Muscle of leg (tissue), 11 donors: ENCODE results near the gene GCNA. TPM values are rescaled to one million over a fixed set of nuclear protein-coding genes. Genes with fewer than 3 reads are reported as not detected.
"Not testable (repeated sequence)": the region's sequence is repeated elsewhere in the genome, so short reads cannot be mapped to it uniquely, and the experiment has no call there.

Experiments used
- DNase-seq: peaks from one replicate; pipeline ENCODE4 v3.0.0; 2013
- H3K27ac ChIP-seq: one replicate; pipeline ENCODE4 v1.5.1; 2013; ENCODE audit warnings: mild to moderate bottlenecking, low read length, control low read depth
- H3K27me3 ChIP-seq: one replicate; pipeline ENCODE4 v1.6.1; 2013; ENCODE audit warnings: low read length; ENCODE audit not compliant: control insufficient read depth, insufficient read depth
- H3K36me3 ChIP-seq: one replicate; pipeline ENCODE4 v1.6.1; 2013; ENCODE audit warnings: low read length; ENCODE audit not compliant: control insufficient read depth, insufficient read depth
- H3K4me1 ChIP-seq: one replicate; pipeline ENCODE4 v1.6.1; 2013; ENCODE audit warnings: low read length; ENCODE audit not compliant: control insufficient read depth, insufficient read depth
- H3K4me3 ChIP-seq: one replicate; pipeline ENCODE4 v1.5.1; 2013; ENCODE audit warnings: low read length, control low read depth
- H3K9me3 ChIP-seq: replicated peaks from 2 replicates; pipeline ENCODE4 v1.6.1; 2013; ENCODE audit warnings: low read depth, low read length; ENCODE audit not compliant: control insufficient read depth
- WGBS: methylation state at CpG from one replicate; pipeline ENCODE4 v1.1.5; 2013; ENCODE audit warnings: missing lambda C conversion rate; ENCODE audit not compliant: insufficient coverage; 5-methylcytosine and 5-hydroxymethylcytosine counted together
- polyA plus RNA-seq, 8 donors: library from polyadenylated mRNA; unstranded; fragments of 120-200 nt; gene quantifications; one replicate each; pipeline versions ENCODE4 v1.2.1 to v1.2.3, GENCODE V29; 2013; ENCODE audit warnings: inconsistent platforms in 1 of 8, low replicate concordance in 1 of 8; ENCODE audit not compliant: insufficient read length in 8 of 8, insufficient read depth in 1 of 8
- total RNA-seq: library from RNA; stranded (reverse); fragments of 120-200 nt; gene quantifications from one replicate; pipeline ENCODE4 v1.2.4, GENCODE V29; 2013

GCNA gene
- total and polyA plus RNA-seq, 9 donors, result 1.7 to 3.4 (median 2.1) TPM

DNA sequence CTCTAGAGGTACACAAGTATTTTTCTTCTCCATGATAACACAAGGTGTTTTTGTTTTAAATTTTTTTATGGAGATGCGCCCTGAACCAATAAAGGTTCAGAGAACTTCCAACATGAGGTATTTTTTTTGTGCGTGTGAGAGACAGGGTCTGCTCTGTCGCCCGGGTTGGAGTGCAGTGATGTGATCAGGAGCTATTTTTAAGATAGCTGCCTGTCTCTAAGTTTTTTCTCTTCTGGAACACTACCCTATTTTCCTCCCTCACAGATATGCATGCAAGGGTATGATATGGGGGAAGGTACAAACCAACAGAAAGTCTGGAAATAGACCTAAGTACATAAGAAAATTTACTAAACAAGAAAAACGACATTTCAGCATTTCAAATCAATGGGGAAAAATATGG, 3.0 kb downstream of the GCNA start:
- no peaks in the 10 kb centered on the region for H3K9me3 ChIP-seq
- peaks cover 5% of the 10 kb centered on the region for H3K36me3 ChIP-seq
- DNase-seq, result peak; percentile 7
- H3K27me3 ChIP-seq, result no peaks in the 10 kb centered on the region
- no CpG with 5 or more reads among the region's 5 CpGs for WGBS
- H3K27ac ChIP-seq, result no peak overlapping the region
- H3K4me1 ChIP-seq, result no peaks in the 10 kb centered on the region
- H3K4me3 ChIP-seq, result no peak overlapping the region

DNA sequence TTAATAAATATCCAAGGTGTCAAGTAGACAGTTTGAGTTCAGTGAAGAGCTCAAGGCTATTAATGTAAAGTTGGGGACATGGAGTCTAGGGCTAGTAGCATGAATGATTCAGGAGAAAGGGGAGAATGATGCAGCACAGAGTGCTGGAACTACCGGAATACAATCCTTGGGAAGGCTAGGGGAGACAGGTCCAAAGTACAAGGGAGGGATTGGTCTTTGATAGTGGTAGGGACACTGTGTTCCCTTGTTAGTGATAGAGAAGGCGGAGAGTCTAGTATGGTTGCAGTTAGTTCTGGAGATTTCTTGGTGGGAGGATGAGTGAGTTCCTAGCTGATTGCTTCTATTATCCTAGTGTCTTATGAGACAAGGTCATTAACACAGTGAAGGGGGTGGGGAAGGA, 8.7 kb downstream of the GCNA start:
- DNase-seq, result no peak
- no peak overlapping the region for H3K27ac ChIP-seq
- H3K9me3 ChIP-seq, result no peaks in the 10 kb centered on the region
- H3K4me1 ChIP-seq, result no peaks in the 10 kb centered on the region
- H3K4me3 ChIP-seq, result no peak overlapping the region
- H3K27me3 ChIP-seq, result no peaks in the 10 kb centered on the region
- no peaks in the 10 kb centered on the region for H3K36me3 ChIP-seq
- 71% methylated on average over 2 of the region's 2 CpGs for WGBS

DNA sequence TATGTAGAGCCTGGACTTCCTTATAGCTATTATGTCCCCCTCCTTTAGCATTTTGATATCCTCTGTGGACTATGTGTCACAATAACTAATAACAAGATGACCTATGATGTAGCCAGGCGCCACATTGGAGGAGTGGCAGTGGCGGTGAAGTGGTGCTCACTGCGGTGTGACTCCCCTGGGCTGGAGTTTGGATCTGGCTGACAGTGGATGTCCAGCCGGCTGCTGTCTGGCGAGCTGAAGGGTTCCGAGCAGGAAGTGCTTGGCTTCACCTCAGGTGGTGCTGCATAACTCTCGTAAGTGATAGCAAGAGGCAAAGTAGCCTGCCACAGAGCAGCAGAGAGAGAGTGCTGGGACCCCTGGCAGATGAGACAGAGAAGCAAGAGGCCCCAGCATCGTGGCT, 15.0 kb downstream of the GCNA start:
- not testable (repeated sequence) for DNase-seq, H3K4me1 ChIP-seq
- WGBS, result 80% methylated on average over 1 of the region's 8 CpGs

DNA sequence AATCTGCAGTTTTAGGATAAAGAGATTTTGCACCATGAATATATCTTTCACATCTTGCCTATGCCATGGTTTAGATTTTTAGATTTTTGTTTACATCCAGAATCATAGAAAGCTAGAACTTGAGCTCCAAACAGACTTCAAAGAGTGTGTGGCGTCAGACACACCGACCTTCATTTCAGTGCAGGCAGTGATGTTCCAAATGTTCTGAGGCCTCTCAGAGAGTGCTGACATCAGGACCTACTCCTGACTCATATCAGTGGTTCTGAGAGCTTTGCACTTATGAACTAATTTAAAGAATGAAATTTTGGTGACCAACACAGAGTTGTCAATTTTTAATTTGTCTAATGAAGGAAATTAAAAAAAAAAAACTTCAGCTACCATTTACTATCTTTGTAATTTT, 21.7 kb downstream of the GCNA start:
- WGBS, result 86% methylated on average over 2 of the region's 2 CpGs
- H3K36me3 ChIP-seq, result peaks cover 20% of the 10 kb centered on the region

More for the DNA sequence above, 15.0 kb downstream of the GCNA start:
- not testable (repeated sequence) for H3K27me3 ChIP-seq, H3K27ac ChIP-seq, H3K9me3 ChIP-seq, H3K4me3 ChIP-seq, H3K36me3 ChIP-seq

DNA sequence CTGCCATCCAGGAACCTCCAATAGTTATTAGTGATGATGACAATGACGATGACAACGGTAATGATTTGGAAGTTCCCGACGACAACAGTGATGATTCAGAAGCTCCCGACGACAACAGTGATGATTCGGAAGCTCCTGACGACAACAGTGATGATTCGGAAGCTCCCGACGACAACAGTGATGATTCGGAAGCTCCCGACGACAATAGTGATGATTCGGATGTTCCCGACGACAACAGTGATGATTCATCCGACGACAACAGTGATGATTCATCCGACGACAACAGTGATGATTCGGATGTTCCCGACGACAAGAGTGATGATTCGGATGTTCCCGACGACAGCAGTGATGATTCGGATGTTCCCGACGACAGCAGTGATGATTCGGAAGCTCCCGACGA, 25.4 kb downstream of the GCNA start:
- H3K4me3 ChIP-seq, result no peak overlapping the region
- no peak for DNase-seq
- no peaks in the 10 kb centered on the region for H3K27me3 ChIP-seq
- peaks cover 2% of the 10 kb centered on the region for H3K9me3 ChIP-seq
- WGBS, result 87% methylated on average over 31 of the region's 33 CpGs
- peaks cover 26% of the 10 kb centered on the region for H3K36me3 ChIP-seq
- no peak overlapping the region for H3K27ac ChIP-seq
- no peaks in the 10 kb centered on the region for H3K4me1 ChIP-seq

More for the DNA sequence above, 21.7 kb downstream of the GCNA start:
- Histone ChIP-seq H3K4me3 (no peak overlapping the region), H3K9me3 (peaks cover 2% of the 10 kb centered on the region), H3K27me3 (no peaks in the 10 kb centered on the region), H3K4me1 (no peaks in the 10 kb centered on the region), H3K27ac (no peak overlapping the region)
- no peak for DNase-seq

DNA sequence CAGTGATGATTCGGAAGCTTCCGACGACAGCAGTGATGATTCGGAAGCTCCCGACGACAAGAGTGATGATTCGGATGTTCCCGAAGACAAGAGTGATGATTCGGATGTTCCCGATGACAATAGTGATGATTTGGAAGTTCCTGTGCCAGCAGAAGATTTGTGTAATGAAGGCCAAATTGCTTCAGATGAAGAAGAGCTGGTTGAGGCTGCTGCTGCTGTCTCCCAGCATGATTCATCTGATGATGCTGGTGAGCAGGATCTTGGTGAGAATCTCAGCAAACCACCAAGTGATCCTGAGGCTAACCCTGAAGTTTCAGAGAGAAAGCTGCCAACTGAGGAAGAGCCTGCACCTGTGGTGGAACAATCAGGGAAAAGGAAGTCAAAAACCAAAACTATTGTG, 25.9 kb downstream of the GCNA start:
- 96% methylated on average over 10 of the region's 10 CpGs for WGBS

DNA sequence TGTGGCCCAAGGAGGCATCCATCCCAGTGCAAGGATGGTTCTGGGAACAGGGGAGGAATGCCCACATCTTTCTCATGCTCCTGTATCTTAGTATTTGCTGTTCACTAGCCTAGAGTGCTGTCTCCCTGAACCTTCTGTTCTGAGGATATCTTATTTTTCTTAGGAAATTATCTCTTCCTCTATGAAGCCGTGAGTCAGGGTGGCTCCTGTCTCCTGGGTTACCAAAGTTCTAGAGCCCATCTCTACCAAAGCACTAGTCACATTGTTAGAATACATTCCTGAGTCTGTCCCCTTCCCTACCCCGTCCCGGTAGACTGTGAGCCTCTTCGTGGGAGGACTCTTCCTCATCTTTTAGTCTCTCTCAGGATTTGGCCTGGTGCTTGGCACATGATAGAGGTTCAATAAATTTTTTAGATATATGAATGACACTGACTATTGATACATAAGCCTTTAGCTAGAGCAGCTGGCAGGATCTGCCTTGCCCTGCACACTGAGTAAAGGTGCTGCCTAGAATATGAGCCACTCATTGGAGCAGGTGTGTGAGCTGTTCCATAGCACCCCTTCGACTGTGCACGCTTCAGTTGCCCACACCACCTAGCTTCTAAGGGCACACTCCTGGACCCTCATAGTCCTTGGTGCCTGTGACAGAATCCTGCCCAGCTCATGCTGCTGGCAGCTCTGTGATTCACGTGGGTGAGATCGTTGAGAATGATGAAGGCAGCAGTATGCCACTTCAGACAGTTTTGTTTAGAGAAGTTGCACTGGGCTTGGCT, 26.7 kb downstream of the GCNA start:
- H3K36me3 ChIP-seq, result peaks cover 40% of the 10 kb centered on the region
- 70% methylated on average over 3 of the region's 8 CpGs for WGBS

More for the DNA sequence above, 25.9 kb downstream of the GCNA start:
- Histone ChIP-seq H3K4me1 (no peaks in the 10 kb centered on the region), H3K9me3 (peaks cover 2% of the 10 kb centered on the region), H3K27me3 (no peaks in the 10 kb centered on the region), H3K27ac (no peak overlapping the region), H3K4me3 (no peak overlapping the region), H3K36me3 (peaks cover 32% of the 10 kb centered on the region)
- no peak for DNase-seq

DNA sequence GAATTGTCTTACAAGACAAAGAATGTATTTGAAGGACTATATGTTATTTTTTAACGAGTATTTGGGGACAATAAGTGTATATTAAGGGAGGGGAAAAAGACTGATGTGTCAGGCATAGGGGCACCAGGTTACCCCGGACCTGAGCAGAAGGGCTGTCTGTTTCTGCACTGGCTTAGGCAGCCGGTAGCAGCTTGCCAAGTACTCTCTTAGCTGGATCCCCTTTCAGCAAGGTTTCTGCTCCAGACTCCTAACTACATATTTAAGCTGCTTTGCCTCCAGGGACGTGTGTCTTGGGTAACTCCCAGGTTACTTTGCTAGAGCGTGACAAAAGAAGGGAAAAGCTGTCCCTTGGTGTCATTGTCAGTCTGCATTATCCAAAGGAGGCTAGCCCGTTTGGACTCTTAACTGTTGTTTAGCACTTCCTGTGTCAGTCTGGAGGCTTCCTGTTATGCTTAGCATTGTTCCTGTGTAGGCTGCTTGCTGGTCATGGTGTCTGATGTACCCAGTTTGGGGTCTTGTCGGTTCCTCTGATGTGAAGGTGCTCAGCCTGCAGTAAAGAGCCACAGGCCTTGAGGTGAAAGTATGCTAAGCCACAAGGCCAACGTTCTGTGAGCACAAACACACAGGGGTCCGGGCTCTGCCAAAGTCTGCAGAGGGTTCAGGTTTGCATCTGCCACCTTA, 28.4 kb downstream of the GCNA start:
- H3K4me1 ChIP-seq, result no peaks in the 10 kb centered on the region
- peaks cover 53% of the 10 kb centered on the region for H3K36me3 ChIP-seq
- DNase-seq, result no peak
- no peak overlapping the region for H3K27ac ChIP-seq
- no peaks in the 10 kb centered on the region for H3K27me3 ChIP-seq
- peaks cover 2% of the 10 kb centered on the region for H3K9me3 ChIP-seq
- 60% methylated on average over 6 of the region's 9 CpGs for WGBS
- H3K4me3 ChIP-seq, result no peak overlapping the region

More for the DNA sequence above, 26.7 kb downstream of the GCNA start:
- no peak for DNase-seq
- Histone ChIP-seq H3K4me3 (no peak overlapping the region), H3K27me3 (no peaks in the 10 kb centered on the region), H3K27ac (no peak overlapping the region), H3K9me3 (peaks cover 2% of the 10 kb centered on the region), H3K4me1 (no peaks in the 10 kb centered on the region)

DNA sequence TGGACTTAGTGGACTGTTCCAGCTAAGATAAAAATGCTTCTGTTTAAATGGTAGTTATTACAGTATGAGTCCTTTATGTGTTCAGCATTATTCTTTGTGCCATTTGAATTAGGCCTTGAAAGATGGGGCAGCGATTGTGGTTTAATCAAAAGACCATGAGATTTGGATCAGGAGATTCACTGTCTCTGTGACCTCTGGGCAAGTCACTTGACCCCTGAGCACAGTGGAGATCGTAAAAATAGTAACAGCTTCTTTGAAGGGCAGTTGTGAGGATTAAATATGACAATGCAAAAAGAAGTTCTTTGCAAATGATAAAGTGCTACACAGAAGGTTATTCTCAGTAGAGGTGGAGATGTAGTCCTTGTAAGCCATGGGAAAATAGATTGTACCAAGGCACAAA, 29.3 kb downstream of the GCNA start:
- WGBS, result 67% methylated on average over 2 of the region's 2 CpGs
- H3K27ac ChIP-seq, result no peak overlapping the region

DNA sequence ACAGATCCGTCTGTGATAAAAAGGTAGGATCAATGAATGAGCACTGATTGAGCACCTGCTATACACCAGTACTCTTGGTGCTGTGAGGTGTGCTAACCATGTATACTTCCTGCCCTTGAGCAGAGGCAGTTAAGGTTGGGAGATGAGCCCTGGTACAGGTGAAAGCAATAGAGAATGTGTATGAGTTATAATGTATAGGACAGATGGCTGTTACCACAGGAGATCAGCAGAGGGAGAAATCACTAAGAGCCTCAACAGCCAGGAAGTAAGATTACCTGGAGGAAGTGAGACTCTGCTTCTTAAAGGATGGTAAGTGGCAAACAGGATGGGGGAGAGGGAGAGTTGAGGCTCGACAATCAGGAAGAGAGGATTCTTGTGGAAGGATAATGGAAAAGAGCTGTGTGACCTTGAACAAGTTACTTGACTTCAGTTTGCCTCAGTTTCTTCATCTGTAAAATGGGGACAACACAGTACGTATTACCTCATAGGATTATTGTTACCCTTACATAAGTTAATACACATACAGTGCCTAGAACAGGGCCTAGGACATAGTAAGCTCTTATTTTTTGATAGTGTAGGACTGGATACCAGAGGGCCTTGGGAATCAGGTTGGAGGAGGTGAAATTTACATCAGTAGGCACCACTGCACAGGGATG, 31.0 kb downstream of the GCNA start:
- H3K9me3 ChIP-seq, result no peaks in the 10 kb centered on the region
- 66% methylated on average over 2 of the region's 3 CpGs for WGBS
- no peak overlapping the region for H3K4me3 ChIP-seq
- no peak overlapping the region for H3K27ac ChIP-seq
- no peaks in the 10 kb centered on the region for H3K4me1 ChIP-seq
- peaks cover 2% of the 10 kb centered on the region for H3K27me3 ChIP-seq
- peaks cover 48% of the 10 kb centered on the region for H3K36me3 ChIP-seq
- no peak for DNase-seq

More for the DNA sequence above, 29.3 kb downstream of the GCNA start:
- no peak overlapping the region for H3K4me3 ChIP-seq
- no peak for DNase-seq
- peaks cover 2% of the 10 kb centered on the region for H3K9me3 ChIP-seq
- no peaks in the 10 kb centered on the region for H3K27me3 ChIP-seq
- H3K36me3 ChIP-seq, result peaks cover 54% of the 10 kb centered on the region
- H3K4me1 ChIP-seq, result no peaks in the 10 kb centered on the region
